HepG2 (cell line): ENCODE results near the gene NTN3. TPM values are rescaled to one million over a fixed set of nuclear protein-coding genes. Genes with fewer than 3 reads are reported as not detected.

Experiments used
- AKAP8 ChIP-seq: sonication (generic); formaldehyde crosslinking; IDR thresholded peaks from 2 replicates; pipeline ENCODE4 v1.5.1; 2020; ENCODE audit warnings: mild to moderate bottlenecking, missing genetic modification reagents
- JUND ChIP-seq: sonication (generic); formaldehyde crosslinking; IDR thresholded peaks from 2 replicates; pipeline ENCODE4 v1.8.0; 2022; ENCODE audit warnings: mild to moderate bottlenecking, missing genetic modification reagents
- PRPF4 ChIP-seq: fragments of 200-400 bp; formaldehyde crosslinking; IDR thresholded peaks from 2 replicates; pipeline ENCODE4 v1.6.1; 2016; ENCODE audit warnings: low read length, low read depth; ENCODE audit not compliant: poor library complexity, severe bottlenecking
- RBM22 ChIP-seq: fragments of 200-400 bp; formaldehyde crosslinking; optimal IDR thresholded peaks from 2 replicates; pipeline ENCODE3; 2017; ENCODE audit warnings: mild to moderate bottlenecking, low read length, moderate library complexity
- SPEN ChIP-seq: sonication (generic); formaldehyde crosslinking; IDR thresholded peaks from 2 replicates; pipeline ENCODE4 v1.5.1; 2020; ENCODE audit warnings: low read depth, mild to moderate bottlenecking, missing genetic modification reagents
- ZFP41 ChIP-seq: sonication (generic); formaldehyde crosslinking; IDR thresholded peaks from 2 replicates; pipeline ENCODE4 v1.4.0; 2020; ENCODE audit warnings: mild to moderate bottlenecking, missing genetic modification reagents, borderline replicate concordance
- ZMYM2 ChIP-seq: sonication (generic); formaldehyde crosslinking; IDR thresholded peaks from 2 replicates; pipeline ENCODE4 v1.8.0; 2022; ENCODE audit warnings: mild to moderate bottlenecking, missing genetic modification reagents
- ZNF205 ChIP-seq: IDR thresholded peaks from 2 replicates; pipeline ENCODE4 v1.6.1; 2018; ENCODE audit warnings: missing biosample characterization, missing genetic modification reagents
- ZNF557 ChIP-seq: sonication (generic); formaldehyde crosslinking; IDR thresholded peaks from 2 replicates; pipeline ENCODE4 v1.4.0; 2020; ENCODE audit warnings: missing genetic modification reagents
- ZNF644 ChIP-seq: IDR thresholded peaks from 2 replicates; pipeline ENCODE4 v1.6.1; 2016; ENCODE audit warnings: low read depth
- ZSCAN20 ChIP-seq: sonication (generic); formaldehyde crosslinking; IDR thresholded peaks from 2 replicates; pipeline ENCODE4 v1.4.0; 2020; ENCODE audit warnings: missing genetic modification reagents, mild to moderate bottlenecking, borderline replicate concordance
- polyA plus RNA-seq, 8 experiments: library from polyadenylated mRNA; depleted of rRNA in 3 of 8; stranded (reverse) in 7 of 8; unstranded in 1 of 8; fragments of >200 nt; fragmentation: Illumina TruSeq in 4 of 8; extraction: Trizol in 4 of 8; gene quantifications; 2 replicates each; pipeline versions ENCODE4 v1.2.1 to v1.2.3, GENCODE V29; 2011 to 2016; ENCODE audit warnings: low read depth in 4 of 8, missing spikeins in 1 of 8, mixed read lengths in 1 of 8; ENCODE audit not compliant: insufficient read depth in 1 of 8
- total RNA-seq, 5 experiments: library from RNA; depleted of rRNA; stranded (reverse); fragments of >200 nt; fragmentation: Illumina TruSeq; extraction: Trizol; gene quantifications; 2 replicates each; pipeline ENCODE4 v1.2.3, GENCODE V29; 2016; ENCODE audit warnings: low read depth in 1 of 5
- TF ChIP-seq, protein P1 (sequence below): sonication (generic); formaldehyde crosslinking; IDR thresholded peaks from 2 replicates; pipeline ENCODE4 v1.4.0; 2020; ENCODE audit warnings: mild to moderate bottlenecking, missing genetic modification reagents
- TF ChIP-seq, protein P2 (sequence below): sonication (generic); formaldehyde crosslinking; IDR thresholded peaks from 2 replicates; pipeline ENCODE4 v1.4.0; 2020; ENCODE audit warnings: mild to moderate bottlenecking, missing genetic modification reagents, borderline replicate concordance

NTN3 gene
- total and polyA plus RNA-seq, 2 of the 13 experiments (the other 11 are each of a cell fraction or from before 2014, with no cell fraction given), result 0.09 to 0.20 TPM

DNA sequence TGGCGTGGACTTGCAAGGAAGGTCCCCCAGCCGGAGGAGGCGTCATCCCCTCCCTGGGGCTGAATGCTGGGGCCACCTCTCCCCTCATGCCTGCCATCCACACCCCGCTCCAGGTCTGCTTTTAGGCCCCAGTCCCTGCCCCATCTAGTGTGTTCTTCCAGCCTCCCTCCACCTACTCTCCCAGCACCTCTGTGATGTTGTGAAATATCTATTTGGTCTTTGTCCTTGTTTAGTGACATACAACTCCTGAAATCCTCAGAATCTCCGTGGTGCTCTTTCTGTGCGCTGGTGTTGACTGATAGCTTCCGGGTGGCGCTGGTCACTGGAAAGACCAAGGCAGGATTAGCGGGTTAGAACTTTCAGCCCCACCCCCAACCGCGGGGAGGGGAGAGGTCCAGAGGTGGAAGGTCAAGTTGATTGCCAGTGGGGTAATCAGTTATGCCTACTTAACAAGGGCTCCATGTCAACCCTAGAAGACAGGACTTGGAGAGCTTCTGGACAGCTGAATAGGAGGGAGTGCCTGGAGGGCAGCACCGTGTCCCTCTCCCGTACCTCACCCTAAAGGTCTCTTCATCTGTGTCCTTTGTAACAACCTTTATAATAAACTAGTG is 13.9 kb downstream of the NTN3 start (continued):
- TF ChIP-seq, protein P1, sequence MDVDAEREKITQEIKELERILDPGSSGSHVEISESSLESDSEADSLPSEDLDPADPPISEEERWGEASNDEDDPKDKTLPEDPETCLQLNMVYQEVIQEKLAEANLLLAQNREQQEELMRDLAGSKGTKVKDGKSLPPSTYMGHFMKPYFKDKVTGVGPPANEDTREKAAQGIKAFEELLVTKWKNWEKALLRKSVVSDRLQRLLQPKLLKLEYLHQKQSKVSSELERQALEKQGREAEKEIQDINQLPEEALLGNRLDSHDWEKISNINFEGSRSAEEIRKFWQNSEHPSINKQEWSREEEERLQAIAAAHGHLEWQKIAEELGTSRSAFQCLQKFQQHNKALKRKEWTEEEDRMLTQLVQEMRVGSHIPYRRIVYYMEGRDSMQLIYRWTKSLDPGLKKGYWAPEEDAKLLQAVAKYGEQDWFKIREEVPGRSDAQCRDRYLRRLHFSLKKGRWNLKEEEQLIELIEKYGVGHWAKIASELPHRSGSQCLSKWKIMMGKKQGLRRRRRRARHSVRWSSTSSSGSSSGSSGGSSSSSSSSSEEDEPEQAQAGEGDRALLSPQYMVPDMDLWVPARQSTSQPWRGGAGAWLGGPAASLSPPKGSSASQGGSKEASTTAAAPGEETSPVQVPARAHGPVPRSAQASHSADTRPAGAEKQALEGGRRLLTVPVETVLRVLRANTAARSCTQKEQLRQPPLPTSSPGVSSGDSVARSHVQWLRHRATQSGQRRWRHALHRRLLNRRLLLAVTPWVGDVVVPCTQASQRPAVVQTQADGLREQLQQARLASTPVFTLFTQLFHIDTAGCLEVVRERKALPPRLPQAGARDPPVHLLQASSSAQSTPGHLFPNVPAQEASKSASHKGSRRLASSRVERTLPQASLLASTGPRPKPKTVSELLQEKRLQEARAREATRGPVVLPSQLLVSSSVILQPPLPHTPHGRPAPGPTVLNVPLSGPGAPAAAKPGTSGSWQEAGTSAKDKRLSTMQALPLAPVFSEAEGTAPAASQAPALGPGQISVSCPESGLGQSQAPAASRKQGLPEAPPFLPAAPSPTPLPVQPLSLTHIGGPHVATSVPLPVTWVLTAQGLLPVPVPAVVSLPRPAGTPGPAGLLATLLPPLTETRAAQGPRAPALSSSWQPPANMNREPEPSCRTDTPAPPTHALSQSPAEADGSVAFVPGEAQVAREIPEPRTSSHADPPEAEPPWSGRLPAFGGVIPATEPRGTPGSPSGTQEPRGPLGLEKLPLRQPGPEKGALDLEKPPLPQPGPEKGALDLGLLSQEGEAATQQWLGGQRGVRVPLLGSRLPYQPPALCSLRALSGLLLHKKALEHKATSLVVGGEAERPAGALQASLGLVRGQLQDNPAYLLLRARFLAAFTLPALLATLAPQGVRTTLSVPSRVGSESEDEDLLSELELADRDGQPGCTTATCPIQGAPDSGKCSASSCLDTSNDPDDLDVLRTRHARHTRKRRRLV, result no peak
- TF ChIP-seq ZMYM2 (CRISPR knock-in tag) (no peak), PRPF4 (no peak), ZNF557 (CRISPR knock-in tag) (no peak), ZNF205 (no peak), SPEN (CRISPR knock-in tag) (peak; percentile 76; the same call in 1 of the 2 replicates), RBM22 (no peak), JUND (CRISPR knock-in tag) (no peak), ZSCAN20 (CRISPR knock-in tag) (0 out of 2 replicates have a peak, but pooled peaks have one; percentile 42), AKAP8 (CRISPR knock-in tag) (peak; percentile 65; the same call in 1 of the 2 replicates), ZNF644 (CRISPR knock-in tag) (peak; percentile 16; the same call in 1 of the 2 replicates), ZFP41 (CRISPR knock-in tag) (no peak)
- TF ChIP-seq, protein P2, sequence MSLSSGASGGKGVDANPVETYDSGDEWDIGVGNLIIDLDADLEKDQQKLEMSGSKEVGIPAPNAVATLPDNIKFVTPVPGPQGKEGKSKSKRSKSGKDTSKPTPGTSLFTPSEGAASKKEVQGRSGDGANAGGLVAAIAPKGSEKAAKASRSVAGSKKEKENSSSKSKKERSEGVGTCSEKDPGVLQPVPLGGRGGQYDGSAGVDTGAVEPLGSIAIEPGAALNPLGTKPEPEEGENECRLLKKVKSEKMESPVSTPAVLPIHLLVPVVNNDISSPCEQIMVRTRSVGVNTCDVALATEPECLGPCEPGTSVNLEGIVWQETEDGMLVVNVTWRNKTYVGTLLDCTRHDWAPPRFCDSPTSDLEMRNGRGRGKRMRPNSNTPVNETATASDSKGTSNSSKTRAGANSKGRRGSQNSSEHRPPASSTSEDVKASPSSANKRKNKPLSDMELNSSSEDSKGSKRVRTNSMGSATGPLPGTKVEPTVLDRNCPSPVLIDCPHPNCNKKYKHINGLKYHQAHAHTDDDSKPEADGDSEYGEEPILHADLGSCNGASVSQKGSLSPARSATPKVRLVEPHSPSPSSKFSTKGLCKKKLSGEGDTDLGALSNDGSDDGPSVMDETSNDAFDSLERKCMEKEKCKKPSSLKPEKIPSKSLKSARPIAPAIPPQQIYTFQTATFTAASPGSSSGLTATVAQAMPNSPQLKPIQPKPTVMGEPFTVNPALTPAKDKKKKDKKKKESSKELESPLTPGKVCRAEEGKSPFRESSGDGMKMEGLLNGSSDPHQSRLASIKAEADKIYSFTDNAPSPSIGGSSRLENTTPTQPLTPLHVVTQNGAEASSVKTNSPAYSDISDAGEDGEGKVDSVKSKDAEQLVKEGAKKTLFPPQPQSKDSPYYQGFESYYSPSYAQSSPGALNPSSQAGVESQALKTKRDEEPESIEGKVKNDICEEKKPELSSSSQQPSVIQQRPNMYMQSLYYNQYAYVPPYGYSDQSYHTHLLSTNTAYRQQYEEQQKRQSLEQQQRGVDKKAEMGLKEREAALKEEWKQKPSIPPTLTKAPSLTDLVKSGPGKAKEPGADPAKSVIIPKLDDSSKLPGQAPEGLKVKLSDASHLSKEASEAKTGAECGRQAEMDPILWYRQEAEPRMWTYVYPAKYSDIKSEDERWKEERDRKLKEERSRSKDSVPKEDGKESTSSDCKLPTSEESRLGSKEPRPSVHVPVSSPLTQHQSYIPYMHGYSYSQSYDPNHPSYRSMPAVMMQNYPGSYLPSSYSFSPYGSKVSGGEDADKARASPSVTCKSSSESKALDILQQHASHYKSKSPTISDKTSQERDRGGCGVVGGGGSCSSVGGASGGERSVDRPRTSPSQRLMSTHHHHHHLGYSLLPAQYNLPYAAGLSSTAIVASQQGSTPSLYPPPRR (CRISPR knock-in tag), result peak; percentile 86
